K562 (cell line): ENCODE measurements around the gene INPP5E. TPM values are rescaled to one million over a fixed set of nuclear protein-coding genes. Genes with fewer than 3 reads are reported as not detected.
A peak's percentile ranks its signal among the peaks of the same experiment; 100 is the strongest.

Source experiments
- ATAC-seq: fragments of 200-7000 bp; cut with Tn5 transposase; 3 replicates; pipeline ENCODE4 v1.9.1; 2020; ENCODE audit warnings: moderate library complexity
- BruUV-seq: library from RNA; stranded (reverse); fragments of 400-500 nt; replicated peaks from 2 replicates; lab custom pipeline; 2021; lab: Mats Ljungman, UMichigan
- CTCF ChIA-PET: fragments of 300-600 bp; formaldehyde crosslinking; extraction: SDS; loops from one replicate; lab custom pipeline; 2021; ENCODE audit warnings: low intra/inter-chr PET ratio; lab: Yijun Ruan, JAX
- POLR2A ChIA-PET: fragments of 300-600, 350-650 bp; sonication (Branson Sonifier 250); formaldehyde crosslinking; extraction: SDS; loops from one replicate; lab custom pipeline; 2021; ENCODE audit warnings: antibody characterized with exemption, inconsistent platforms; lab: Yijun Ruan, JAX
- DNase-seq, 4 experiments: peaks; one replicate each; pipeline versions ENCODE4 v3.0.0 to v3.0.0-alpha.2; 2011 to 2018; ENCODE audit warnings: low spot score in 3 of 4, mixed read lengths in 3 of 4; ENCODE audit errors: extremely low read depth in 1 of 4
- FAIRE-seq: peaks from 2 replicates; lab custom pipeline; 2011; peaks lifted over from hg19 to GRCh38; lab: Jason Lieb, UNC
- H2AFZ ChIP-seq: 2 replicates; pipeline ENCODE4 v1.6.0; 2011; ENCODE audit warnings: low read depth, low read length, control low read depth, inconsistent platforms
- H3K27ac ChIP-seq: fragments of 200-600 bp; 3 replicates; pipeline ENCODE4 v1.8.0; 2011; ENCODE audit warnings: low read depth, mild to moderate bottlenecking, control low read depth, inconsistent platforms, low read length, moderate library complexity, mixed read lengths; ENCODE audit errors: extremely low read depth
- H3K27me3 ChIP-seq, 2 experiments: fragments of 300-600 bp in 1 of 2; 2 replicates in 1 of 2; 3 replicates in 1 of 2; pipeline versions ENCODE4 v1.6.0 to v1.8.0; 2011; ENCODE audit warnings: inconsistent platforms in 2 of 2, low read length in 2 of 2, mild to moderate bottlenecking in 1 of 2, mixed read lengths in 1 of 2, moderate library complexity in 1 of 2; ENCODE audit not compliant: control insufficient read depth in 2 of 2, insufficient read depth in 2 of 2
- H3K36me3 ChIP-seq: fragments of 300-600 bp; 3 replicates; pipeline ENCODE4 v1.8.0; 2011; ENCODE audit warnings: mild to moderate bottlenecking, low read length, inconsistent platforms; ENCODE audit not compliant: control insufficient read depth, insufficient read depth
- H3K4me1 ChIP-seq, 2 experiments: fragments of 200-600 bp in 1 of 2; replicated peaks in 1 of 2; 2 replicates in 1 of 2; 3 replicates in 1 of 2; pipeline versions ENCODE4 v1.5.1 to v1.8.0; 2011; ENCODE audit warnings: inconsistent platforms in 2 of 2, low read length in 2 of 2, mild to moderate bottlenecking in 1 of 2, mixed read lengths in 1 of 2, moderate library complexity in 1 of 2; ENCODE audit not compliant: control insufficient read depth in 2 of 2, insufficient read depth in 2 of 2
- H3K4me2 ChIP-seq: 2 replicates; pipeline ENCODE4 v1.6.1; 2011; ENCODE audit warnings: low read length, control low read depth, inconsistent platforms, mixed read lengths; ENCODE audit not compliant: insufficient read depth
- H3K4me3 ChIP-seq: fragments of 200-600 bp; sonication (generic), shearing (Covaris generic); 2 replicates; pipeline ENCODE4 v1.5.1; 2016; ENCODE audit warnings: control low read depth, inconsistent platforms
- H3K79me2 ChIP-seq: fragments of 200-600 bp; 3 replicates; pipeline ENCODE4 v1.8.0; 2011; ENCODE audit warnings: low read length, inconsistent platforms; ENCODE audit not compliant: control insufficient read depth, insufficient read depth
- H3K9ac ChIP-seq, 2 experiments: 2 replicates each; pipeline versions ENCODE4 v1.6.0 to v1.6.1; 2011; ENCODE audit warnings: low read depth in 2 of 2, low read length in 2 of 2, control low read depth in 1 of 2, inconsistent platforms in 1 of 2, mild to moderate bottlenecking in 1 of 2, mixed read lengths in 1 of 2; ENCODE audit not compliant: insufficient read depth in 1 of 2
- H3K9me1 ChIP-seq: one replicate; pipeline ENCODE4 v1.6.0; 2011; ENCODE audit warnings: inconsistent platforms, mild to moderate bottlenecking, low read length, moderate library complexity; ENCODE audit not compliant: control insufficient read depth, insufficient read depth
- H3K9me3 ChIP-seq: replicated peaks from 2 replicates; pipeline ENCODE4 v1.5.1; 2011; ENCODE audit warnings: low read depth, low read length, inconsistent platforms; ENCODE audit not compliant: control insufficient read depth, insufficient read depth
- H4K20me1 ChIP-seq: replicated peaks from 2 replicates; pipeline ENCODE4 v1.6.1; 2011; ENCODE audit warnings: low read length, inconsistent platforms, mixed read lengths; ENCODE audit not compliant: control insufficient read depth, insufficient read depth
- BACH1 ChIP-seq: fragments of 200-800 bp; sonication (Bioruptor generic); IDR thresholded peaks from 2 replicates; pipeline ENCODE4 v1.6.1; 2016; ENCODE audit warnings: missing genetic modification characterization, missing compliant biosample characterization
- POLR2G ChIP-seq: fragments of 200-400 bp; formaldehyde crosslinking; IDR thresholded peaks from 2 replicates; pipeline ENCODE4 v1.6.1; 2017; ENCODE audit warnings: low read depth, mild to moderate bottlenecking, antibody characterized with exemption, low read length, moderate library complexity
- WGBS: fragments of 100-300 bp; shearing (Covaris generic); methylation state at CpG from one replicate; pipeline ENCODE4 v1.1.6; 2016; ENCODE audit warnings: low coverage, mixed read lengths; ENCODE audit not compliant: insufficient coverage; ENCODE audit errors: missing lambda C conversion rate; 5-methylcytosine and 5-hydroxymethylcytosine counted together
- in situ Hi-C: fragments of 300-500 bp; cut with MboI; formaldehyde crosslinking; loops from 4 replicates; pipeline ENCODE4 v1.15.0; 2018; ENCODE audit warnings: inconsistent platforms, mixed read lengths
- intact Hi-C: fragments of 100-400 bp; cut with micrococcal nuclease; formaldehyde crosslinking; loops from 2 replicates; pipeline ENCODE4 v1.14.2; 2022
- polyA plus RNA-seq, 8 experiments: library from polyadenylated mRNA; depleted of rRNA in 4 of 8; stranded (reverse) in 5 of 8; unstranded in 3 of 8; fragments of >200 nt; fragmentation: Nextera tagmentation in 2 of 8; fragmentation: Illumina TruSeq in 1 of 8; extraction: Ambion mirVana in 2 of 8; extraction: Trizol in 1 of 8; gene quantifications; 2 replicates each; pipeline versions ENCODE4 v1.2.1 to v1.2.3, GENCODE V29; 2011 to 2014; ENCODE audit warnings: inconsistent platforms in 1 of 8, missing spikeins in 1 of 8
- total RNA-seq, 7 experiments: library from RNA; depleted of rRNA in 6 of 7; stranded (reverse); fragments of >200 nt in 6 of 7; fragmentation: Illumina TruSeq in 2 of 7; extraction: Trizol in 2 of 7; gene quantifications; 2 replicates each; pipeline versions ENCODE4 v1.2.1 to v1.2.3, GENCODE V29; 2011 to 2021; ENCODE audit warnings: low replicate concordance in 1 of 7
- TF ChIP-seq, protein P1 (sequence below): sonication (generic); formaldehyde crosslinking; IDR thresholded peaks from 2 replicates; pipeline ENCODE4 v1.8.1; 2023; ENCODE audit warnings: mild to moderate bottlenecking, missing genetic modification reagents

The INPP5E gene
- total and polyA plus RNA-seq, 9 of the 15 experiments (the other 6 are each of a cell fraction or from before 2014, with no cell fraction given), result 0.38 to 17.4 (median 4.9) TPM

DNA sequence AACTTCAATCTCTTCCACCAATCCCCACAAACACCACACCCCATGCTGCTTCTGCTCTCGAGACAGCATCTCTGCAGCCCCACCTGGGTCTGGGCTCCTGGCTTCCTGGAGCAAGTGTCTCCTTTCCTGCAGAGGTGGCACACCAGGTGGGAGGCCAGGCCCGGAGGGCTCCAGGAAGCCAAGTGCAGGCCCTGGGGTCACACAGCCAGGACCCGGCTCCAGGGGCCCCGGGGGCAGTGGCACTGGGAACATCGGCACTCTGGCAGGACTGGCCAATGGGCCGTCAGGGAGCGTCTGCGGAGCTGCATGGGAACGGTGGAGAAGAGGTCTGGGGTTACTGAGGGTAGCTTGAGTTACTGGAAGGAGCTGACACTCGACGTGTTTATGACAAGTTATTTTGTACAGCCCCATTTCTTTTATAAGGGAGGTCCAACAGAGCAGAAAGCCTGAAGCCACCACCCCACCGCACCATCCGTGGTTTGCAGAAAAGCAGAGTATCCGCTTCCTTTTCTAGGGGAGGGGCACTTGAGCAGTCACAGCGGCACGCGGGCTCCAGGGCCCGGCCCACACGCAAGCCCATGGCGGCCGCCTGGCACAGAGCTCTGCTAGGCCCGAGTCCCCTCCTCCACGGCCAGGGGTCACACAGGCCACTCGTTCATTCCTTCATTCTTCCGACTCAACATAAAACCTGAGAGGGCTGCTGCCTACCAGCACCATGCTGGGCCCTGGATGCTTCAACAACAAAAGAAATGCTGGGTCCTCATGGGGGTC is 14.6 kb upstream of the INPP5E start:
- no peak overlapping the region for H3K27ac ChIP-seq
- DNase-seq, result no peak
- ChIA-PET POLR2A (interaction anchor here (1.3 to 2.9 kb wide), 3 partner anchors 12 to 35 kb away, joined by 3 to 12 read pairs (median 8); no protein-coding TSS in a partner anchor), CTCF (no interaction called here)
- no peak for FAIRE-seq
- H3K9me3 ChIP-seq, result no peaks in the 10 kb centered on the region
- TF ChIP-seq, protein P1, sequence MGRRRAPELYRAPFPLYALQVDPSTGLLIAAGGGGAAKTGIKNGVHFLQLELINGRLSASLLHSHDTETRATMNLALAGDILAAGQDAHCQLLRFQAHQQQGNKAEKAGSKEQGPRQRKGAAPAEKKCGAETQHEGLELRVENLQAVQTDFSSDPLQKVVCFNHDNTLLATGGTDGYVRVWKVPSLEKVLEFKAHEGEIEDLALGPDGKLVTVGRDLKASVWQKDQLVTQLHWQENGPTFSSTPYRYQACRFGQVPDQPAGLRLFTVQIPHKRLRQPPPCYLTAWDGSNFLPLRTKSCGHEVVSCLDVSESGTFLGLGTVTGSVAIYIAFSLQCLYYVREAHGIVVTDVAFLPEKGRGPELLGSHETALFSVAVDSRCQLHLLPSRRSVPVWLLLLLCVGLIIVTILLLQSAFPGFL (CRISPR knock-in tag), result no peak
- peak; percentile 45; the same call in 1 of the 2 replicates for TF ChIP-seq POLR2G
- TF ChIP-seq BACH1 (tag), result no peak
- 97% methylated on average over 24 of the region's 25 CpGs for WGBS
- no peak overlapping the region for H3K4me2 ChIP-seq
- H4K20me1 ChIP-seq, result no peaks in the 10 kb centered on the region
- H3K4me3 ChIP-seq, result no peak overlapping the region
- in situ Hi-C loops (no loop called here), intact Hi-C loops (no loop called here)
- H2AFZ ChIP-seq, result no peak overlapping the region
- no TSS peak for BruUV-seq
- H3K9me1 ChIP-seq, result no peaks in the 10 kb centered on the region
- no peak for ATAC-seq
- H3K79me2 ChIP-seq, result no peaks in the 10 kb centered on the region
- H3K9ac ChIP-seq, result no peak overlapping the region
- H3K36me3 ChIP-seq, result peaks cover 91% of the 10 kb centered on the region; the same call in 2 of the 3 replicates
- H3K27me3 ChIP-seq, result no peaks in the 10 kb centered on the region
- H3K4me1 ChIP-seq, result 0 out of 5 replicates have a peak, but pooled peaks cover 0 to 3% of the 10 kb centered on the region in 2 experiments
